Tibial nerve (tissue), 4 donors: Measurements from ENCODE around the gene DYRK1B.

Experiments used
- EP300 ChIP-seq, 2 donors: sonication (generic); formaldehyde crosslinking; IDR thresholded peaks; one replicate each; pipeline ENCODE4 v1.6.1; 2017; ENCODE audit warnings: antibody characterized with exemption in 2 of 2, mild to moderate bottlenecking in 1 of 2
- POLR2A ChIP-seq, 2 donors: fragments of 450-650 bp; IDR thresholded peaks; one replicate each; pipeline ENCODE4 v1.6.1; 2017; ENCODE audit warnings: antibody characterized with exemption in 2 of 2, mild to moderate bottlenecking in 2 of 2, moderate library complexity in 2 of 2
- TF ChIP-seq, protein P1 (sequence below), 5 experiments: fragments of 200-600 bp in 3 of 5; fragments of 450-650 bp in 2 of 5; sonication (generic) in 3 of 5; IDR thresholded peaks; one replicate each; pipeline ENCODE4 v1.5.1; 2016 to 2019; ENCODE audit warnings: antibody characterized with exemption in 5 of 5, mild to moderate bottlenecking in 3 of 5, moderate library complexity in 2 of 5

DNA sequence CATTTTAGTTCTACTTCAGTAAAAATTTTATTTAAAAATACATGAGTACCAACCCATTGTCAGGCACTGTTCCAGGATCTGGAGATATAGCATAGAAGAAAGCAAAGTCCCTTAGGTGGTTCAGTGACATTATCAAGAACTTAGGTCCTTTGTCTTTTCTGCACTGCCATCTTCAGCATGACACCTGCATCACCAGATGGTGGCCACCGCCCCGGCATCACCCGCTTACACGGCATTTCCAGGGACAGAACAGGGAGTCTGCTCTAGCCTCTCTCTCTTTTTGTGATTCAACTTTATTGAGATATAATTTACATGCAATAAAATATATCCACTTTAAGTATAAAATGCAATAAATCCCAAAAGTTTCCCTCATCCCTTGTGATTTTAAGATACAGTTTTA, 23.5 kb downstream of the DYRK1B start:
- TF ChIP-seq, protein P1, sequence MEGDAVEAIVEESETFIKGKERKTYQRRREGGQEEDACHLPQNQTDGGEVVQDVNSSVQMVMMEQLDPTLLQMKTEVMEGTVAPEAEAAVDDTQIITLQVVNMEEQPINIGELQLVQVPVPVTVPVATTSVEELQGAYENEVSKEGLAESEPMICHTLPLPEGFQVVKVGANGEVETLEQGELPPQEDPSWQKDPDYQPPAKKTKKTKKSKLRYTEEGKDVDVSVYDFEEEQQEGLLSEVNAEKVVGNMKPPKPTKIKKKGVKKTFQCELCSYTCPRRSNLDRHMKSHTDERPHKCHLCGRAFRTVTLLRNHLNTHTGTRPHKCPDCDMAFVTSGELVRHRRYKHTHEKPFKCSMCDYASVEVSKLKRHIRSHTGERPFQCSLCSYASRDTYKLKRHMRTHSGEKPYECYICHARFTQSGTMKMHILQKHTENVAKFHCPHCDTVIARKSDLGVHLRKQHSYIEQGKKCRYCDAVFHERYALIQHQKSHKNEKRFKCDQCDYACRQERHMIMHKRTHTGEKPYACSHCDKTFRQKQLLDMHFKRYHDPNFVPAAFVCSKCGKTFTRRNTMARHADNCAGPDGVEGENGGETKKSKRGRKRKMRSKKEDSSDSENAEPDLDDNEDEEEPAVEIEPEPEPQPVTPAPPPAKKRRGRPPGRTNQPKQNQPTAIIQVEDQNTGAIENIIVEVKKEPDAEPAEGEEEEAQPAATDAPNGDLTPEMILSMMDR (IDR thresholded peaks at IDR 0.05): no peak
- TF ChIP-seq EP300 (IDR thresholded peaks at IDR 0.05) (no peak), POLR2A (IDR thresholded peaks at IDR 0.05) (no peak)
